HCT116 (cell line): Measurements from ENCODE around the gene PLA2R1. TPM values are rescaled to one million over a fixed set of nuclear protein-coding genes. Genes with fewer than 3 reads are reported as not detected.

Source experiments
- ATAC-seq: fragments of 200-7000 bp; cut with Tn5 transposase; 2 replicates; pipeline ENCODE4 v1.9.1; 2020; ENCODE audit warnings: mild to moderate bottlenecking, moderate library complexity
- BruUV-seq: library from RNA; stranded (reverse); fragments of 400-500 nt; replicated peaks from 2 replicates; lab custom pipeline; 2021; lab: Mats Ljungman, UMichigan
- CTCF ChIA-PET: fragments of 300-600 bp; sonication (Branson Sonifier 250); formaldehyde crosslinking; loops from one replicate; lab custom pipeline; 2021; ENCODE audit warnings: antibody characterized with exemption; lab: Charles Lee
- POLR2A ChIA-PET: fragments of 300-600, 350-600 bp; sonication (Branson Sonifier 250); formaldehyde crosslinking; loops from one replicate; lab custom pipeline; 2021; ENCODE audit warnings: antibody characterized with exemption; lab: Charles Lee
- RAD21 ChIA-PET, 2 experiments: fragments of 300-600 bp; sonication (Branson Sonifier 250); formaldehyde crosslinking; loops; one replicate each; lab custom pipeline; 2023; ENCODE audit warnings: low total read pairs in 2 of 2; ENCODE audit not compliant: uncharacterized antibody in 2 of 2, unreplicated experiment in 2 of 2, low non-redundant PET in 1 of 2; lab: Charles Lee
- DNase-seq: peaks from one replicate; pipeline ENCODE4 v3.0.0-alpha.2; 2010; ENCODE audit warnings: low read depth, low spot score
- H2AFZ ChIP-seq: fragments of 200-600 bp; shearing (Covaris generic), sonication (generic); 2 replicates; pipeline ENCODE4 v1.6.1; 2017; ENCODE audit warnings: low read depth, mixed run types, mixed read lengths, antibody characterized with exemption, low read length; ENCODE audit not compliant: poor library complexity, severe bottlenecking
- H3K27ac ChIP-seq: 2 replicates; pipeline ENCODE4 v1.5.1; 2012; ENCODE audit warnings: low read depth, low read length
- H3K27me3 ChIP-seq: fragments of 200-600 bp; sonication (generic); 2 replicates; pipeline ENCODE4 v1.6.1; 2016; ENCODE audit warnings: mixed run types, low read length, mixed read lengths; ENCODE audit not compliant: insufficient read depth
- H3K36me3 ChIP-seq, 2 experiments: fragments of 200-500 bp in 1 of 2; fragments of 200-600 bp in 1 of 2; sonication (Bioruptor generic) in 1 of 2; sonication (generic) in 1 of 2; 2 replicates each; pipeline versions ENCODE4 v1.5.1 to v1.6.1; 2014 to 2016; ENCODE audit warnings: low read length in 2 of 2, inconsistent platforms in 1 of 2, mixed read lengths in 1 of 2, mixed run types in 1 of 2; ENCODE audit not compliant: insufficient read depth in 2 of 2, control insufficient read depth in 1 of 2
- H3K4me1 ChIP-seq, 2 experiments: fragments of 200-600 bp in 1 of 2; sonication (generic) in 1 of 2; 2 replicates each; pipeline versions ENCODE4 v1.5.1 to v1.6.1; 2012 to 2017; ENCODE audit warnings: low read length in 2 of 2, inconsistent platforms in 1 of 2, mild to moderate bottlenecking in 1 of 2, mixed read lengths in 1 of 2, mixed run types in 1 of 2, moderate library complexity in 1 of 2; ENCODE audit not compliant: insufficient read depth in 2 of 2, control insufficient read depth in 1 of 2
- H3K4me2 ChIP-seq: fragments of 200-600 bp; sonication (generic); 2 replicates; pipeline ENCODE4 v1.6.1; 2017; ENCODE audit warnings: mixed run types, low read length, mixed read lengths
- H3K4me3 ChIP-seq, 2 experiments: fragments of 200-600 bp in 1 of 2; sonication (generic) in 1 of 2; replicated peaks in 1 of 2; 2 replicates each; pipeline ENCODE4 v1.5.1; 2011 to 2016; ENCODE audit warnings: low read length in 2 of 2, control low read depth in 1 of 2, low read depth in 1 of 2, mild to moderate bottlenecking in 1 of 2, mixed read lengths in 1 of 2, mixed run types in 1 of 2
- H3K79me2 ChIP-seq: fragments of 200-600 bp; sonication (generic); 2 replicates; pipeline ENCODE4 v1.6.1; 2017; ENCODE audit warnings: mild to moderate bottlenecking, mixed run types, low read length, moderate library complexity, mixed read lengths; ENCODE audit not compliant: insufficient read depth
- H3K9ac ChIP-seq: fragments of 200-600 bp; sonication (generic); 2 replicates; pipeline ENCODE4 v1.6.1; 2016; ENCODE audit warnings: low read length, mixed read lengths
- H3K9me2 ChIP-seq: fragments of 200-600 bp; sonication (generic), shearing (Covaris generic); 2 replicates; pipeline ENCODE4 v1.6.1; 2017; ENCODE audit warnings: mixed run types, mild to moderate bottlenecking, moderate library complexity; ENCODE audit not compliant: insufficient read depth
- H3K9me3 ChIP-seq, 2 experiments: fragments of 200-500 bp in 1 of 2; fragments of 200-600 bp in 1 of 2; sonication (Bioruptor generic) in 1 of 2; sonication (generic) in 1 of 2; 2 replicates each; pipeline ENCODE4 v1.6.1; 2014 to 2017; ENCODE audit warnings: low read length in 2 of 2, mixed read lengths in 2 of 2, inconsistent platforms in 1 of 2, low read depth in 1 of 2, mild to moderate bottlenecking in 1 of 2, mixed run types in 1 of 2, moderate library complexity in 1 of 2; ENCODE audit not compliant: control insufficient read depth in 1 of 2, insufficient read depth in 1 of 2
- H4K20me1 ChIP-seq: fragments of 200-600 bp; sonication (generic), shearing (Covaris generic); 2 replicates; pipeline ENCODE4 v1.6.1; 2017; ENCODE audit warnings: mixed run types, mild to moderate bottlenecking, moderate library complexity; ENCODE audit not compliant: insufficient read depth
- CBX3 ChIP-seq: IDR thresholded peaks from 2 replicates; pipeline ENCODE4 v1.6.1; 2012; ENCODE audit warnings: low read depth
- EGR1 ChIP-seq: IDR thresholded peaks from 2 replicates; pipeline ENCODE4 v1.6.1; 2012; ENCODE audit warnings: low read depth
- ELF1 ChIP-seq: IDR thresholded peaks from 2 replicates; pipeline ENCODE4 v1.6.1; 2012; ENCODE audit warnings: low read depth, borderline replicate concordance
- EZH2phosphoT487 ChIP-seq: fragments of 200-600 bp; IDR thresholded peaks from 2 replicates; pipeline ENCODE4 v1.6.1; 2018; ENCODE audit warnings: antibody characterized with exemption, borderline replicate concordance
- POLR2A ChIP-seq: IDR thresholded peaks from 2 replicates; pipeline ENCODE4 v1.7.0; 2011; ENCODE audit warnings: borderline replicate concordance; ENCODE audit not compliant: insufficient read depth, insufficient read length; ENCODE audit errors: extremely low read depth
- POLR2AphosphoS5 ChIP-seq: IDR thresholded peaks from 2 replicates; pipeline ENCODE4 v1.6.1; 2011; ENCODE audit warnings: mild to moderate bottlenecking, low read depth, low read length, moderate library complexity
- RAD21 ChIP-seq: IDR thresholded peaks from 2 replicates; pipeline ENCODE4 v1.6.1; 2012; ENCODE audit warnings: low read depth, mild to moderate bottlenecking
- SIN3A ChIP-seq: IDR thresholded peaks from 2 replicates; pipeline ENCODE4 v1.6.1; 2012; ENCODE audit warnings: low read depth
- SP1 ChIP-seq: IDR thresholded peaks from 2 replicates; pipeline ENCODE4 v1.6.1; 2012; ENCODE audit warnings: low read depth
- intact Hi-C: fragments of 100-400 bp; cut with micrococcal nuclease; formaldehyde crosslinking; loops from 2 replicates; pipeline ENCODE4 v1.10.0; 2022
- total RNA-seq: library from RNA; stranded (reverse); gene quantifications from one replicate; pipeline ENCODE4 v1.2.1, GENCODE V29; 2021; ENCODE audit not compliant: unreplicated experiment
- TF ChIP-seq, protein P1 (sequence below), 3 experiments: fragments of 200-600 bp in 1 of 3; sonication (generic) in 1 of 3; IDR thresholded peaks in 2 of 3; conservative IDR thresholded peaks in 1 of 3; 2 replicates each; pipeline ENCODE4 v1.5.1; 2012 to 2017; ENCODE audit warnings: low read depth in 2 of 3, low read length in 2 of 3, antibody characterized with exemption in 1 of 3, borderline replicate concordance in 1 of 3, control low read depth in 1 of 3, mild to moderate bottlenecking in 1 of 3, mixed read lengths in 1 of 3, mixed run types in 1 of 3, moderate library complexity in 1 of 3; ENCODE audit not compliant: insufficient read depth in 1 of 3
- TF ChIP-seq, protein P2 (sequence below): IDR thresholded peaks from 2 replicates; pipeline ENCODE4 v1.6.1; 2012
- TF ChIP-seq, protein P3 (sequence below): IDR thresholded peaks from 2 replicates; pipeline ENCODE4 v1.6.1; 2012

PLA2R1 gene
- total RNA-seq, 1 experiment from 2014 or later: 0.34 TPM

DNA sequence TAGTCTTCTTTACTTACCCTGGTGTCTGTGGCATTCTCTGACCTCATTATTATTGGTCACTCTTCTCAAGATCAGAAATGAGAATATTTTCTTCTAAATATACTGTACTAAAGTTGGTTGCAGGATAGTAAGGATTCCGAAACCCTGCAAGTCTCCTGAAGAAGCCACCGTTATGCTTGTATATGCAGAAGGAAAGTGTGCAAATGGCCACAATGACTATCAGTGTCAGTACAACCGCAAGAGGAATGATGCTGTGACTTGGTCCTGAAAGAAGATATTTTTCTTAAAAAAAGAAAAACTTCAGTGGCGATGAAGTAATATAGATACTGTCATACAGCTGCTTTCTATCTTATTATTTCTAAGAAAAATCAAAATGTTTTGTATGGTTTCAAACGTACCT is 120.7 kb downstream of the PLA2R1 start:
- no peak overlapping the region for H2AFZ ChIP-seq
- DNase-seq: no peak
- no peak overlapping the region for H3K27ac ChIP-seq
- H3K4me3 ChIP-seq: no peak overlapping the region
- no peaks in the 10 kb centered on the region for H3K27me3 ChIP-seq
- RAD21 ChIA-PET: no interaction called here
- H3K36me3 ChIP-seq: no peaks in the 10 kb centered on the region
- H3K9me3 ChIP-seq: no peaks in the 10 kb centered on the region
- POLR2A ChIA-PET: no interaction called here
- no peaks in the 10 kb centered on the region for H3K4me1 ChIP-seq
- BruUV-seq: no TSS peak
- intact Hi-C loops: no loop called here
- H3K79me2 ChIP-seq: no peaks in the 10 kb centered on the region
- TF ChIP-seq ELF1 (no peak), POLR2AphosphoS5 (no peak), EGR1 (no peak), POLR2A (no peak), SIN3A (no peak), SP1 (no peak), CBX3 (no peak), RAD21 (no peak), EZH2phosphoT487 (no peak)
- TF ChIP-seq, protein P1, sequence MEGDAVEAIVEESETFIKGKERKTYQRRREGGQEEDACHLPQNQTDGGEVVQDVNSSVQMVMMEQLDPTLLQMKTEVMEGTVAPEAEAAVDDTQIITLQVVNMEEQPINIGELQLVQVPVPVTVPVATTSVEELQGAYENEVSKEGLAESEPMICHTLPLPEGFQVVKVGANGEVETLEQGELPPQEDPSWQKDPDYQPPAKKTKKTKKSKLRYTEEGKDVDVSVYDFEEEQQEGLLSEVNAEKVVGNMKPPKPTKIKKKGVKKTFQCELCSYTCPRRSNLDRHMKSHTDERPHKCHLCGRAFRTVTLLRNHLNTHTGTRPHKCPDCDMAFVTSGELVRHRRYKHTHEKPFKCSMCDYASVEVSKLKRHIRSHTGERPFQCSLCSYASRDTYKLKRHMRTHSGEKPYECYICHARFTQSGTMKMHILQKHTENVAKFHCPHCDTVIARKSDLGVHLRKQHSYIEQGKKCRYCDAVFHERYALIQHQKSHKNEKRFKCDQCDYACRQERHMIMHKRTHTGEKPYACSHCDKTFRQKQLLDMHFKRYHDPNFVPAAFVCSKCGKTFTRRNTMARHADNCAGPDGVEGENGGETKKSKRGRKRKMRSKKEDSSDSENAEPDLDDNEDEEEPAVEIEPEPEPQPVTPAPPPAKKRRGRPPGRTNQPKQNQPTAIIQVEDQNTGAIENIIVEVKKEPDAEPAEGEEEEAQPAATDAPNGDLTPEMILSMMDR (IDR thresholded peaks at IDR 0.05 in 2 of 3, conservative IDR thresholded peaks at IDR 0.05 in 1 of 3; ENCODE audit: borderline replicate concordance in 1 of 3, insufficient read depth in 1 of 3, low read depth in 2 of 3, low read length in 2 of 3): no peak
- TF ChIP-seq, protein P2, sequence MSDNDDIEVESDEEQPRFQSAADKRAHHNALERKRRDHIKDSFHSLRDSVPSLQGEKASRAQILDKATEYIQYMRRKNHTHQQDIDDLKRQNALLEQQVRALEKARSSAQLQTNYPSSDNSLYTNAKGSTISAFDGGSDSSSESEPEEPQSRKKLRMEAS: no peak
- TF ChIP-seq, protein P3, sequence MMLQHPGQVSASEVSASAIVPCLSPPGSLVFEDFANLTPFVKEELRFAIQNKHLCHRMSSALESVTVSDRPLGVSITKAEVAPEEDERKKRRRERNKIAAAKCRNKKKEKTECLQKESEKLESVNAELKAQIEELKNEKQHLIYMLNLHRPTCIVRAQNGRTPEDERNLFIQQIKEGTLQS: no peak
- TF ChIP-seq, all 23 proteins: peak for 0
- Histone ChIP-seq H3K9me2 (no peaks in the 10 kb centered on the region), H3K4me2 (no peak overlapping the region), H4K20me1 (no peaks in the 10 kb centered on the region), H3K9ac (no peak overlapping the region)
- CTCF ChIA-PET: no interaction called here
- no peak for ATAC-seq
